ENCODE results near the gene CHAT.
"Not testable (repeated sequence)": the region's sequence is repeated elsewhere in the genome, so short reads cannot be mapped to it uniquely, and the experiment has no call there.

CHAT gene

GRCh38 chr10:49653273-49653929, 39.6 kb downstream of the CHAT start:
- no peak for DNase-seq (ENCODE audit: low read depth)

GRCh38 chr10:49654036-49654693, 40.3 kb downstream of the CHAT start:
- no peak for DNase-seq (ENCODE audit: low read depth)

- no peak for DNase-seq (ENCODE audit: low read depth)
Measured at GRCh38 chr10:49655099-49655498, 41.3 kb downstream of the CHAT start.

GRCh38 chr10:49656845-49657493, 43.1 kb downstream of the CHAT start:
- no peak for DNase-seq (ENCODE audit: low read depth)

GRCh38 chr10:49657606-49658005, 43.8 kb downstream of the CHAT start:
- DNase-seq (ENCODE audit: low read depth): no peak

GRCh38 chr10:49661140-49661856, 47.5 kb downstream of the CHAT start:
- DNase-seq (ENCODE audit: low read depth): no peak

GRCh38 chr10:49662169-49662830, 48.5 kb downstream of the CHAT start:
- no peak for DNase-seq (ENCODE audit: low read depth)

GRCh38 chr10:49663596-49663995, 49.8 kb downstream of the CHAT start:
- DNase-seq (ENCODE audit: low read depth): no peak

- no peak for DNase-seq (ENCODE audit: low read depth)
Measured at GRCh38 chr10:49664006-49664841, 50.4 kb downstream of the CHAT start.

GRCh38 chr10:49664842-49665355, 51.1 kb downstream of the CHAT start:
- DNase-seq (ENCODE audit: low read depth): no peak

GRCh38 chr10:49666054-49666615, 52.3 kb downstream of the CHAT start:
- no peak for DNase-seq (ENCODE audit: low read depth)

- DNase-seq (ENCODE audit: low read depth): no peak
Measured at GRCh38 chr10:49666685-49667084, 52.8 kb downstream of the CHAT start.

- DNase-seq (ENCODE audit: low read depth): no peak
Measured at GRCh38 chr10:49667991-49668390, 54.2 kb downstream of the CHAT start.

GRCh38 chr10:49668684-49669083, 54.8 kb downstream of the CHAT start:
- no peak for DNase-seq (ENCODE audit: low read depth)

GRCh38 chr10:49678827-49679479, 65.1 kb downstream of the CHAT start:
- DNase-seq (ENCODE audit: low read depth): no peak

- peak; percentile 26 for DNase-seq (ENCODE audit: low read depth)
Measured at GRCh38 chr10:49679480-49679893, 65.7 kb downstream of the CHAT start, which contains the start of gene C10orf53. C10orf53 (plus strand) TSS chr10:49679651; CDS start chr10:49679698, 47 bp downstream.

GRCh38 chr10:49682449-49682848, 68.6 kb downstream of the CHAT start:
- not testable (repeated sequence) for DNase-seq (ENCODE audit: low read depth)

- no peak for DNase-seq (ENCODE audit: low read depth)
Measured at GRCh38 chr10:49682879-49683278, 69.0 kb downstream of the CHAT start.

GRCh38 chr10:49686651-49687050, 72.8 kb downstream of the CHAT start:
- DNase-seq (ENCODE audit: low read depth): no peak

GRCh38 chr10:49688261-49688846, 74.5 kb downstream of the CHAT start:
- no peak for DNase-seq (ENCODE audit: low read depth)

All from fibroblast of the conjunctiva (primary cell).